Type B pancreatic cell (in vitro differentiated cells): ENCODE measurements around the gene OR5H1. TPM values are rescaled to one million over a fixed set of nuclear protein-coding genes. Genes with fewer than 3 reads are reported as not detected.
"Not testable (repeated sequence)": the region's sequence is repeated elsewhere in the genome, so short reads cannot be mapped to it uniquely, and the experiment has no call there.

Experiments
- DNase-seq: peaks from one replicate; pipeline ENCODE4 v3.0.0; 2021; ENCODE audit warnings: mixed read lengths; ENCODE audit not compliant: unreplicated experiment; ENCODE audit errors: extremely low spot score
- H3K27ac Mint-ChIP-seq: 2 replicates; pipeline ENCODE4 v1.8.0; 2021; ENCODE audit warnings: mild to moderate bottlenecking, mixed read lengths
- H3K27me3 Mint-ChIP-seq: 2 replicates; pipeline ENCODE4 v1.8.0; 2021; ENCODE audit warnings: mixed read lengths
- H3K36me3 Mint-ChIP-seq: 2 replicates; pipeline ENCODE4 v1.8.0; 2021; ENCODE audit warnings: mixed read lengths
- H3K4me1 Mint-ChIP-seq: one replicate; pipeline ENCODE4 v1.8.0; 2021; ENCODE audit warnings: mixed read lengths; ENCODE audit not compliant: unreplicated experiment
- H3K4me3 Mint-ChIP-seq: 2 replicates; pipeline ENCODE4 v1.8.0; 2021; ENCODE audit warnings: mild to moderate bottlenecking, mixed read lengths
- H3K9me3 Mint-ChIP-seq: 2 replicates; pipeline ENCODE4 v1.8.0; 2021; ENCODE audit warnings: mixed read lengths
- total RNA-seq: library from RNA; stranded (reverse); gene quantifications from 2 replicates; pipeline ENCODE4 v1.2.1, GENCODE V29; 2021; ENCODE audit warnings: low replicate concordance
- TF ChIP-seq, protein P1 (sequence below): fragments of 200-600 bp; sonication (generic); conservative IDR thresholded peaks from 2 replicates; pipeline ENCODE4 v1.5.0; 2021; ENCODE audit warnings: antibody characterized with exemption, mild to moderate bottlenecking

The OR5H1 gene
- total RNA-seq, 1 donor from 2014 or later: not detected

GRCh38 chr3:98140531-98140930 is 10.0 kb downstream of the OR5H1 start:
- TF ChIP-seq, protein P1, sequence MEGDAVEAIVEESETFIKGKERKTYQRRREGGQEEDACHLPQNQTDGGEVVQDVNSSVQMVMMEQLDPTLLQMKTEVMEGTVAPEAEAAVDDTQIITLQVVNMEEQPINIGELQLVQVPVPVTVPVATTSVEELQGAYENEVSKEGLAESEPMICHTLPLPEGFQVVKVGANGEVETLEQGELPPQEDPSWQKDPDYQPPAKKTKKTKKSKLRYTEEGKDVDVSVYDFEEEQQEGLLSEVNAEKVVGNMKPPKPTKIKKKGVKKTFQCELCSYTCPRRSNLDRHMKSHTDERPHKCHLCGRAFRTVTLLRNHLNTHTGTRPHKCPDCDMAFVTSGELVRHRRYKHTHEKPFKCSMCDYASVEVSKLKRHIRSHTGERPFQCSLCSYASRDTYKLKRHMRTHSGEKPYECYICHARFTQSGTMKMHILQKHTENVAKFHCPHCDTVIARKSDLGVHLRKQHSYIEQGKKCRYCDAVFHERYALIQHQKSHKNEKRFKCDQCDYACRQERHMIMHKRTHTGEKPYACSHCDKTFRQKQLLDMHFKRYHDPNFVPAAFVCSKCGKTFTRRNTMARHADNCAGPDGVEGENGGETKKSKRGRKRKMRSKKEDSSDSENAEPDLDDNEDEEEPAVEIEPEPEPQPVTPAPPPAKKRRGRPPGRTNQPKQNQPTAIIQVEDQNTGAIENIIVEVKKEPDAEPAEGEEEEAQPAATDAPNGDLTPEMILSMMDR: no peak
- H3K4me1 Mint-ChIP-seq: no peaks in the 10 kb centered on the region
- no peaks in the 10 kb centered on the region for H3K9me3 Mint-ChIP-seq
- no peak overlapping the region for H3K27ac Mint-ChIP-seq
- H3K4me3 Mint-ChIP-seq: no peak overlapping the region
- no peaks in the 10 kb centered on the region for H3K36me3 Mint-ChIP-seq
- H3K27me3 Mint-ChIP-seq: no peaks in the 10 kb centered on the region
- no peak for DNase-seq

GRCh38 chr3:98147179-98147578 is 16.7 kb downstream of the OR5H1 start, which contains the start of gene OR5H14:
Gene OR5H14, plus strand, starts transcription at chr3:98147479. Its CDS starts 1,907 bp downstream, at chr3:98149386.
- no peaks in the 10 kb centered on the region for H3K4me1 Mint-ChIP-seq
- TF ChIP-seq, protein P1: no peak
- DNase-seq: no peak
- no peaks in the 10 kb centered on the region for H3K36me3 Mint-ChIP-seq
- H3K9me3 Mint-ChIP-seq: no peaks in the 10 kb centered on the region
- H3K4me3 Mint-ChIP-seq: no peak within 1 kb of the TSS
- H3K27me3 Mint-ChIP-seq: no peaks in the 10 kb centered on the region
- H3K27ac Mint-ChIP-seq: no peak within 1 kb of the TSS

- H3K27me3 Mint-ChIP-seq: no peaks in the 10 kb centered on the region
- TF ChIP-seq, protein P1: no peak
- H3K4me3 Mint-ChIP-seq: no peak overlapping the region
- H3K4me1 Mint-ChIP-seq: no peaks in the 10 kb centered on the region
- no peaks in the 10 kb centered on the region for H3K36me3 Mint-ChIP-seq
- no peak overlapping the region for H3K27ac Mint-ChIP-seq
- DNase-seq: no peak
- H3K9me3 Mint-ChIP-seq: no peaks in the 10 kb centered on the region
Measured at GRCh38 chr3:98148751-98149150, 18.2 kb downstream of the OR5H1 start.

GRCh38 chr3:98149456-98149855 is 18.9 kb downstream of the OR5H1 start:
- H3K36me3 Mint-ChIP-seq, H3K4me3 Mint-ChIP-seq, H3K9me3 Mint-ChIP-seq, H3K27ac Mint-ChIP-seq, H3K4me1 Mint-ChIP-seq, H3K27me3 Mint-ChIP-seq, DNase-seq: not testable (repeated sequence)

DNA sequence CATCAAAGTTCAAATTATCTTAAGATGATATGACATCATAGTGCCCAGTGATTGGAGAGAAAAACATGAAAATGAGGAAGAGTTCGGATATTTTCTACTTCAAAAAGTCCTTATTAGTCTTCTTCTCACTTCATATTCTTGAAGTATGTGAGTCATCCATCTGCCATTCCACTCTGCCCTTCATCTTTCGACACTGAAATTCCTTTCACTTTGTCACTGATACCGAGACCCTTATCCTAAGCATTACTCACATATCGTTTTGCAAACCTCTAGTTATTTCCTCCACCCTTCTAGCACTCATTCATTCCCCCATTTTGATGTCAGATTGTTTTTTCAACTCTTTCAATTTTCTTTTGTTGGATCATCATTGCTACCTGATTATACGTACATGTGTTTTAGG is 20.7 kb downstream of the OR5H1 start:
- DNase-seq: no peak
- Mint-ChIP-seq H3K27ac (no peak overlapping the region), H3K27me3 (no peaks in the 10 kb centered on the region), H3K4me3 (no peak overlapping the region), H3K9me3 (no peaks in the 10 kb centered on the region), H3K36me3 (no peaks in the 10 kb centered on the region), H3K4me1 (no peaks in the 10 kb centered on the region)
- TF ChIP-seq, protein P1: no peak

DNA sequence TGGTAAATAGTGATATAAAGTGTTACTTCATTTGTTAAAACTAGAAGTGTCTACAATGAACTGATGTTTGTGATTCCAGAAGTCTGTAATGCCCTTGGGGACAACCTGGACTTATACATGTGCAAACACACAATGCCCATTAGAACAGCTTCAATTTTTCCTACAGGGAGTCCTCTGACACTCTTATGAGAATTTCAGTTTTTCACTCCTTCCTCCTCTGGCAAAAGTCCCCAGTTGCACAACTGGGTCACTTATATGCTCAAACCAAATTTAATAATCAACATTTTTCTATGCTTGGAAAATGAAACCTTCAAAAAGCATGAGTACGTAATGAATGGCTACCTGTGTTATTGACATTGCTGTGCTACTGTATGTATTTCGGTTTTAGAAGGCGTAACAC is 35.9 kb downstream of the OR5H1 start, which contains the start of gene OR5H15:
OR5H15 (plus strand) TSS at position 301 of the 400 bp plus-strand sequence. CDS start 2,004 bp downstream, outside the sequence.
- Mint-ChIP-seq H3K27me3 (no peaks in the 10 kb centered on the region), H3K4me1 (no peaks in the 10 kb centered on the region), H3K9me3 (no peaks in the 10 kb centered on the region), H3K27ac (no peak within 1 kb of the TSS), H3K36me3 (no peaks in the 10 kb centered on the region), H3K4me3 (no peak within 1 kb of the TSS)
- no peak for DNase-seq
- TF ChIP-seq, protein P1: no peak
